ENCODE measurements around the gene PEAK3.

GRCh38 chr19:2269244-2270156, 12.5 kb downstream of the PEAK3 start:
- no peak for TF ChIP-seq CTCF (conservative IDR thresholded peaks at IDR 0.05 in 1 of 2, IDR thresholded peaks at IDR 0.05 in 1 of 2; ENCODE audit: extremely low read depth in 1 of 2, insufficient read depth in 1 of 2, low read depth in 1 of 2, low read length in 2 of 2)
- no peak for TF ChIP-seq EZH2 (IDR thresholded peaks at IDR 0.05; ENCODE audit: borderline replicate concordance, low read length)

Data from mammary epithelial cell (primary cell).